ENCODE data around the gene BLCAP.
"Not testable (repeated sequence)": the region's sequence is repeated elsewhere in the genome, so short reads cannot be mapped to it uniquely, and the experiment has no call there.

BLCAP gene

DNA sequence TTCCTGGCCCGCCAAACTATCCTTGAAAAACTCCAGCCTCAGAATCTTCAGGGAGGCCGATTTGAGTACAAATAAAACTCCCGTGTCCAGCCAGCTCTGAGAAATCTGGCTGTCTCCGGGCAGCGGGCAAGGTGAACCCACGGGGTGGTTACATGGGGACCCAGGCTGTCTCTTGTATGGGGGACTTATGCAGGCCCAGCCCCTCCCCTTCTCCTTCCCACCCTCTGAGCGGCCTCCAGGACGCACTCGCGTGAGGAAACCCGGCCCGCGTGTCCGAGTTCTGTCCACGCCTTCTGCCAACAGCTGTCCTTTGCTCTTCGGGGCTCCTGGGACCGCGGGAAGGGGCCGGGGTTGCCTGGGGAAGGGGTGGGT lies 36.3 kb upstream of the BLCAP start:
- no peak overlapping the region for H3K4me3 ChIP-seq (ENCODE audit: low read length)
- no peak for DNase-seq (ENCODE audit: low read depth)
- TF ChIP-seq CTCF (conservative IDR thresholded peaks at IDR 0.05; ENCODE audit: low read length): no peak

DNA sequence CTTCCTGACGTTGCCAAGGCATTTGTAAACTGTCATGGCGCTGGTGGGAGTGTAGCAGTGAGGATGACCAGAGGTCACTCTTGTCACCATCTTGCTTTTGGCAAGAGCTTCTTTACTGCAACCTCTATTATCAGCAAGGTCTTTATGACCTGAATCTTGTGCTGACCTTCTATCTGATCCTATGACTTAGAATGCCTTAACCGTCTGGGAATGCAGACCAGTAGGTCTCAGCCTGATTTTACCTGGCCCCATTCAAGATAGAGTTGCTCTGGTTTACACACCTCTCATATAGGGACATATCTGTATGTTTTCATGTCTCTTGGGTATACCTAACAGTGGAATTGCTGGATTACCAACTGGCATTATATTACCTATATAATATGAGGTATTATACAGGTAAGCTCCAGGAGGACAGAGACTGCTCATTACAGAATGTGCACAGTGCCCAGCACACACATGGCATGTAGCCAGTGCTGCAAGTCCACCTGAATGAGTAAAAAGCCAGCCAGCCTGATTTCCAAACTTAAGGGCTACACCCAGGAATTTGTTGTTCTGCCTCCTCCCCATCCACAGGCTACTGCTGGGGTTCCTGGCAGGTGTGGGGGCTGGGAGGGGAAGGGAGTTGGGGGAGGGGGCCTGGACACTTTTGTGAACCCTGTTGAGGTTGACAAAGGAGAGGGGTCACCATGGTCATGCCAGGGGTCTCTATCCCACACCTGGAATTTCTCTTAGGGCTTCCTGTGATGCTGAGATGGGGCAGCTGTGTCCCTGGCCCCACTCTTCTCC lies 35.2 kb upstream of the BLCAP start:
- TF ChIP-seq CTCF (conservative IDR thresholded peaks at IDR 0.05; ENCODE audit: low read length): no peak
- H3K4me3 ChIP-seq (ENCODE audit: low read length): no peak overlapping the region
- DNase-seq (ENCODE audit: low read depth): no peak

DNA sequence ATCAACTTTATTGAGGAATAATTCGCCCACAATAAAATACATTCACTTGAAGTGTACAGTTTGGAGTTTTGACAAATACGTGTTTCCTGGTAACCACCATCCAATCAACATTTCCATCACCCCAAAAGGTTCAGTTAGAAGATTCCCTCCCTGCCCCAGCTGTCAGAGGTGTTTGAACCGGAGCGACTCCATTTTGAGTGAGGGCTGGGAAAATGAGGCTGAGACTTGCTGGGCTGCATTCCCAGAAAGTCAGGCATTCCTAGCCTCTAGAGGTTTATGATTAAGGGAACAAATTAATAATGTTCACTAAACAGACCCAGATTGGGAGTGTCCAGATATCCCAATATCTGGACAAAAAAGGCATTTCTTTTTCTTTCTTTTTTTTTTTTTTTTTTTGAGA lies 33.0 kb upstream of the BLCAP start:
- H3K4me3 ChIP-seq (ENCODE audit: low read length): no peak overlapping the region
- DNase-seq (ENCODE audit: low read depth): no peak
- TF ChIP-seq CTCF (conservative IDR thresholded peaks at IDR 0.05; ENCODE audit: low read length): no peak

DNA sequence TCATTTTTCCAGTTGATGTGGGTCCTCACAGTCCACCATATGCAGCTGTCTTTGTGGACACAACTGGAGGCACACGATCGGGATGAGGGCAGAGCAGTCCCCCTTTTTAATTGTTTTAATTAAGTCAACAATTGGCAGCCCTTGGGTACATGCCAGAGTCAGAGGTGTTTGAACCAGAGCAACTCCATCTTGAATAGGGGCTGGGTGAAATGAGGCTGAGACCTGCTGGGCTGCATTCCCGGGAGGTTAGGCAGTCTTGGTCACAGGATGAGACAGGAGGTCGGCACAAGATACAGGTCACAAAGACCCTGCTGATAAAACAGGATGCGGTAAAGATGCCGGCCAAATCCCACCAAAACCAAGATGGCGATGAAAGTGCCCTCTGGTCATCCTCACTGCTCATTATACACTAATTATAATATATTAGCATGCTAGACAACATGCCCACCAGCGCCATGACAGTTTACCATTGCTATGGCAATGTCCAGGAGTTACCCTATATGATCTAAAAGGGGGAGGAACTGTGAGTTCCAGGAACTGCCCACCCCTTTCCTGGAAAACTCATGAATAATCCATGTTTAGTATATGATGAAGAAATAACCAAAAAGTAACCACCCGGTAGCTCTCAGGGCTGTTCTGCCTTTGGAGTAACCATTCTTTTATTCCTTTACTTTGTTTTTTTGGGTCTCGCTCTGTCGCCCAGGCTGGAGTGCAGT lies 31.8 kb upstream of the BLCAP start:
- H3K4me3 ChIP-seq (ENCODE audit: low read length): no peak overlapping the region
- DNase-seq (ENCODE audit: low read depth): no peak
- TF ChIP-seq CTCF (conservative IDR thresholded peaks at IDR 0.05; ENCODE audit: low read length): no peak

- TF ChIP-seq CTCF (conservative IDR thresholded peaks at IDR 0.05; ENCODE audit: low read length): no peak
- no peak overlapping the region for H3K4me3 ChIP-seq (ENCODE audit: low read length)
- no peak for DNase-seq (ENCODE audit: low read depth)
Observed at GRCh38 chr20:37558779-37559178, 31.1 kb upstream of the BLCAP start.

- no peak for TF ChIP-seq CTCF (conservative IDR thresholded peaks at IDR 0.05; ENCODE audit: low read length)
- no peak for DNase-seq (ENCODE audit: low read depth)
Observed at GRCh38 chr20:37558306-37558705, 30.6 kb upstream of the BLCAP start.

DNA sequence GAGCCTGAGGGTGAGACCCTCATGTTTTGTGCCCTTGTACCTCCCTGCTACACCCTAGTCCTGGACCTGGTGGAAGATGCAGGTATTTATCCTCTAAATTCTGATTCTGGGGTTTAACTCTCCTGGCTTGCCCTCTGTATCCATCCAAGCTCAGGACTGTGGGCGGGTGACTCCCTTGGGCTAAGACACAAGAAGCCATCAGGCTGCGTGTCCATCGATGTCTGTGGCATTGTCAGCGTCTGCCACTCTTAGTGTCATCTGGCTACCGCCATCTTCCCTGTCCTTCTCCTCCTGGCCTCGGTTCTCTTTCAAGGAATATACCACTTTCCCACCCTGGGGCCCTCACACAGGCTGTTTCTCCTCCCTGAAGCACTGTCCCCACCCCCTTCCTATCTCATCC lies 28.9 kb upstream of the BLCAP start:
- no peak for TF ChIP-seq CTCF (conservative IDR thresholded peaks at IDR 0.05; ENCODE audit: low read length)
- DNase-seq (ENCODE audit: low read depth): no peak
- H3K4me3 ChIP-seq (ENCODE audit: low read length): no peak overlapping the region

More at GRCh38 chr20:37558306-37558705, 30.6 kb upstream of the BLCAP start:
- H3K4me3 ChIP-seq (ENCODE audit: low read length): no peak overlapping the region

- DNase-seq (ENCODE audit: low read depth); H3K4me3 ChIP-seq (ENCODE audit: low read length): not testable (repeated sequence)
Observed at GRCh38 chr20:37554721-37555298, 27.1 kb upstream of the BLCAP start.

Measured in AG10803 (cell line).